Measurements from ENCODE around the gene ARL11.
A peak's percentile ranks its signal among the peaks of the same experiment; 100 is the strongest.

ARL11 gene

DNA sequence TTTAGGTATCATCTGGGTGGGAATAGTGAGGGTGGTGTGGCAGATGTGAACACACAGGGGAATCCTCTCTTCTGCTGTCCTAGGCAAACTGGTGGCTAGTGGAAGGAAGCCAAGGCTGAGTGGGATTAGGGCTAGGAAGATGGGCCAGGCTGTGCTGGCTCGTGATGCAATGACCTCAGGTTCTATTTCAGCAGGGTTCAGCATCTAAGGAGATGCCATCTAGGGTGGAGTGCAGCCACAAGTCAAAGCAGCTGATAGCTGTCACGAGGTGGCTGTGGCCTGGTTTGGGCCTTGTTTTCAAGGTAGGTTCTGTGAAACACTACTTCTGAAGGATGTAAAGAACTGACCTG, 21.6 kb downstream of the ARL11 start:
- FAIRE-seq = no peak

DNA sequence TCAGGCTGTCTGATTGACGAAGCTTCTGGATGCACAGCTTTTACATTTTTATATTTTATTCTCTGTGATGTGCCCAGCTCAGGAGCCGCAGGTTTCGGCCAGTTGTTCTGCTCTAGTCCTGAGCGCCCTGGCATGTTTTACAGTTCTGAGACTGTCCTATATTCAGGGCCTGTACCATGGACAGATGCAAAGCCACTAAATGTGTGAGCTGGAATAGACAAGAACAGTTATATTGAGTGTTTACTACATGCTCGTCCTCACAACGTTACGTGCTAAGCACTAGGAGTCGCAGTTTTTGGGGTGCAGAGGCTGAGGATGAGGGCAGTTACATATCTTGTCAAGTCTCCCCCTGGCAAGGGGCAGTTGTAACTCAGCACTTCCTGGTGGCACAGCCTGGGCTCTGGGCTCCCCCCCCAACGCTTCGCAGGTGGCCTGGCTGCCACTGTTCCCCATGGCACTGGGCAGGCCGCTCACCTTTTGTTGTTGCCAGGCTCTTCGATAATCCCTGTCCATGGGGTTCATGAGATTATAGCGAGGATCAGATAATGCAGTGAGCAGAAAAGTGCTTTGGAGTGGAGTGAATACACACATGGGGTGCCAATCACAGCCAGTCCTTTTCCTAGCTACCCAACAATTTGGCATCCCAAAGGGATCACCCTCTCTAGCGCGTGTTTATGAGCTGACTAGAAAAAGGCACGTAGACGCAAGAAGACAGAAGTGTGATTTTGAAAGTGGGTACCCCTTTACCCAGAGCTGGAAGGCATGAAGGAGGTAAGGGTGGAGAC, 23.5 kb downstream of the ARL11 start:
- no peak for FAIRE-seq

DNA sequence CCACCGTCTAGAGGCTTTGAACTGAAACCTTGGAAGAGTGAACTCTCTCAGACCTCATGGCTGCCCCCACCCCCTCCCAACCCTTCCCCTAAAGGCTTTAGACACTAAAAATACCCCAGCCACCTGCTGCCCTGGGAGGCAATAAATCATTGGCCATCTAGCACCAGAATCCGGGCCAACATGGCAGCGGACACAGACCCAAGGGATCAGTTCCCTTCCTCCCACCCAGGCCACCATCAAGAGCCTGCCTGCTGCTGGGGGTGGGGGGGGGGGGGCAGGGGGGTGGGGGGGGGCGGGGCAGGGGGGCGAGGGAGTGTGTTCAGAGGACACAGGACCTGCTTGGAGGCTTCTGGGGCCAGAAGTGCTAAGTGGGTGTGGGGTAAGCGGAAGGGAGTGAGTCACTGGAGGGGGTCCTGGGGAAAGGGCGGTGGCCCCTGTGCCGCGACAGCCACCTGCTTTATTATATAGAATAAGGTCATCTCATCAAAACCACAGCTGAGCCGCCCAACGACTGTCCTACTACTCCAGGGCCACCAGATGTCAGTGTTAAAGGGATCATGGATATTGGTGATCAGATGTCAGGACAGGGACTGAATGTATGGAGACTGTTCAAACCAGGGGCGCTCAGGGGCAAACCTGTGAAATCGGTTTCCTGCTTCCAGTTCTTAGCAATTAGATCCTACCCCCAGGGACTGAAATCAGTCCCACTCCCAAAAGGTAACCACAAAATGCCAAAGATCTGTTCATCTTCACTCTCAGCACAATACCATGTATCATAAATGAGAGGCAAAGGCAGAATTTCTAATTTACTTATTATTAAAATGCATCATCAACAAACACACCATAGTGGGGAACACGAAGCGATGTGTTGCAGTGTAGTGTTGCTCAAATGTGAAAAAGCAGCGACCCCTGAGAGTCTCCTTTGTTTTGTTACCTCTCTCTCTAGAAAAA, 24.3 kb downstream of the ARL11 start:
- no peak for FAIRE-seq

DNA sequence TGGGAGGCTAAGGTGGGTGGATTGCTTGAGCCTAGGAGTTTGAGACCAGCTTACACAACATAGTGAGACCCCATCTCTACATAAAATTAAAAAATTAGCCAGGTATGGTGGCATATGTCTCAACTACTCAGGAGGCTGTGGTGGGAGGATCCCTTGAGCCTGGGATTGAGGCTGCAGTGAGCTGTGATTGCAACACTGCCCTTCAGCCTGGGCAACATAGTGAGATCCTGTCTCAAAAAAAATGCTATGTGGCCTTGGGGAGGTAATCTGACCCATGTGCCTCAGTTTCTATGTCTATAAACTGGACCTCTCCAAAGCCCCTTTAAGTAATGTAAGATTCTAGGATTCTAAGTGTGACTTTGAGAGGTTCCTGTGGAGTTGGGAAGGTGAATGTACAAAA, 25.2 kb downstream of the ARL11 start:
- no peak for FAIRE-seq

DNA sequence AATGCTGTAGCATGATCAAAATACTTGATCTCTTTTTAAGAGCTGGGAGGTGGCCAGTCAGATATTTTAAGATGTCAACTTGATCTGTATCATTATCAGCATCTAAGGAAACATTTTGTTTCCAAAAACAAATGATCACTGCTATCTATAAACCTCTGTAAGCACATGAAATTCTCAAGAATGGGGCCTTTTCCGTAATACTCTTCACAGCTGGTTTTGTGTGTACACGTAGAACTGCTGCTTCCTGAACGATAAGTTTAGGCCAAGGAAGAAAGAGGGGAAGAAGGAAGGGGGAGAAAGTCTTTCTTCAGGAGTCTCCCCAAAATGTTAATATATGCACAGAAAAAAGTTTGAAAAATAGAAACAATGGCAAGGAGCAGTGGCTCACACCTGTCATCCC, 25.7 kb downstream of the ARL11 start:
- no peak for FAIRE-seq

DNA sequence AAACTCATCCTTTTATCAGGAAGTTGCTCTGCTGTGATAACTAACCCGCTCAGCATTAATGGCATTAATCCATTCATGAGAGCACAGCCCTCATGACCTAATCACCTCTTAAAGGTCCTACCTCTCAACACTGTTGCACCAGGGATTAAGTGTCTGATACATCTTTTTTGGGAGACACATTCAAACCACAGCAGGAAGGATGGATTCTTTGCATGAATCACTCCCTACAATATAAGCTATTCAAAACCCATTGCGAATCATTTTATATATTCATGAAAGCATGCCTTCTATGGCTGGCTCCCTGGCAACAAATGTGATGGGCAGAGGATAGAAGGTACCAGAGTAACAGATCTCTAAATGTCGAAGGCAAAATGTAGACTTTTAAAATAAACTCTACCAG, 27.6 kb downstream of the ARL11 start:
- no peak for FAIRE-seq

DNA sequence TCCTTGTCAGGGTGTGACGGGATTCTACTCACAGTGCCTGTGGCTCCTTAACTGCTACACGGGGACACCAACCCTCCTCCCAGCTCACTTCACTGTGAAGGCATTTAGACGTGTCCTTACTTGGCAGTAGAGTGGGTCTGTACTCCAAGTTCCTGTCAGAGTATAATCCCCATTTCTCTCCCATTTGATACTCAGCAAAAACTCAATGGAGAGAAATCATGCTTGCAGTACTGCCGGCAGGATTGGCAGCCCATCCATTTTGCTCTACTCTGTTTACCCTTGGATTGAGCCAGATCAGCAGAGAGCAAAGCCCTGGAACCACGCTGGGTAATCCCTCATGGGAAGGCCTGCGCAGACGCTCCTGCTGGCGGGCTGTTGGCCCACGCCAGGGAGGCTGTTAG, 28.9 kb downstream of the ARL11 start:
- FAIRE-seq = no peak

DNA sequence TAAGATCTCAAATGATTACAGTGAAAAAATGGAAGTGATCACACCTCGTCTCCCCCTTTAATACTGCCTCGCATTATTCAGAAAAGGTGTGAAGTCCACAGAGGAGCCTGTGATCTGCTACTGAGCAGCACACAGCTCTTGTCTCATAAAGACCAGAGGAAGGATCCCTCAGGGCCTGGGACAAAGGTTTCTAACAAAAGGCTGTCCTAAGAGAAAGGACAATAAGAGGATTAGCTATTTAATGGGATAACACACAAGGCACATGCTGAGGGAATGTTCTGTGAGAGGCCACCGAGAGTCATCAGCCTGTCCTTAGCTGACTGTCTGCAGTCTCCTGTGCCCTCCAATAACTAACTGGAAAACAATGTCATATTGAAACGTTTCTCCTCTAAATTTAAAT, 36.3 kb downstream of the ARL11 start:
- no peak for FAIRE-seq

DNA sequence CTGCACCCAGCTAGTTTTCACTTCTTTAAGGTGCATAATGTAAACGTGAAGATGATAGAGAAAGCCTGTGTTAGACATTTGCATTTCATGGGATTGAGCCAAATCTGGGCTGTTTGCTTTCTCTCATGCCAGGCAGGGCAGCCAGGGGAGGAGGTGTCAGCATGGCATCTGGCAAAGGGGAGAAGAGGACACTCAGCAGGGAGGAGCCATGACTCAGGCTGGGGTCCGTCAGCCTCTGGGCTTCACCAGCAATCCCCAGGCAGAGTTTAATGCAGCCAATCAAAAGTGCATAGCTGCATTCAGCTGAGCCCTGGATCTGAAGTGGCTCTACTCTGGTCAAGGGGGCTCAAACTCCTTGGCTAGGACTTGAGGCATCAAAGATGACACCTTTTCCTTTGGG, 39.5 kb downstream of the ARL11 start:
- no peak for FAIRE-seq

DNA sequence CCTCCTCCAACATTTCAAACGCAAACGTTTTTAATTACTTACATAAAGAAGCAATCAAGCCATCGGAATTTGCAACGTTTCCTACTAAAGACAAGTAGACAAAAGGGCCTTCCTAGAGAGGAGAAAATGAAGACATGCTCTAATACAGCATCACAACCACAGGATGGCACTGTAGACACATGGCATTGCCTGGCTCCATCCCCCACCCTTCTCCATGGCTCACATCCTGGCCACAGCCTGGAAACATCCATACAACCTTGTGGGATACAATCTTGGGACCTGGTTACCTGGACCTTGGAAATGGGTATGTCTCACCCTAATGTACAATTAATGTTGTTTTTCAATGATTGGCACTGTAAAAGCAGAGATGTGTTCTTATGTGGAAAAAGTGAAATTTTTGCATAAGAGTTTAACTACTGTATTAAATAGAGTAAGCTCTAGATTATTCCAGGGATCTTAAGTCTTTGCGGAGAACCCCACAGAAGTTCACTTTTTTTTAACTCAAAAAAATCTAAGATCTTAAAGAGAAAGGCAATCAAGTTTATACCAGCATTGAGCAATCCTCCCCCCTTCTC, 41.5 kb downstream of the ARL11 start:
- FAIRE-seq = peak; percentile 72

DNA sequence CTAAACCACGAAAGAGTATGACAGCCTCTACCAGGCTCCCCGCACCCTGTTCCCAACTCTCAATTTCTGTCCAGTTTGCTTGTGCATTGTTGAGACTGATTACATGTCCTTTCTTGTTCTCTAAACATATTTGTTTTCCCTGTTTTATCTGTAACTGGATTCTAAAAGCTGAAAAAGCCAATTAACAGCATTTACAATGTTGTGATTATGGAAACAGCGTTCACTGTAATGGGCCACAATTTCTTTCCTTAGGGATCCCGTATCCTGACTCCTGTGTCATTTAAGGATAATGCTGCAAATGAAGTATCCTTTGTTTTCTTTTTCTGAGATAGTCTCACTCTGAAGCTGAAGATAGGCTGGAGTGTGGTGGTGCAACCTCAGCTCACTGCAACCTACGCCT, 42.5 kb downstream of the ARL11 start:
- FAIRE-seq = no peak

DNA sequence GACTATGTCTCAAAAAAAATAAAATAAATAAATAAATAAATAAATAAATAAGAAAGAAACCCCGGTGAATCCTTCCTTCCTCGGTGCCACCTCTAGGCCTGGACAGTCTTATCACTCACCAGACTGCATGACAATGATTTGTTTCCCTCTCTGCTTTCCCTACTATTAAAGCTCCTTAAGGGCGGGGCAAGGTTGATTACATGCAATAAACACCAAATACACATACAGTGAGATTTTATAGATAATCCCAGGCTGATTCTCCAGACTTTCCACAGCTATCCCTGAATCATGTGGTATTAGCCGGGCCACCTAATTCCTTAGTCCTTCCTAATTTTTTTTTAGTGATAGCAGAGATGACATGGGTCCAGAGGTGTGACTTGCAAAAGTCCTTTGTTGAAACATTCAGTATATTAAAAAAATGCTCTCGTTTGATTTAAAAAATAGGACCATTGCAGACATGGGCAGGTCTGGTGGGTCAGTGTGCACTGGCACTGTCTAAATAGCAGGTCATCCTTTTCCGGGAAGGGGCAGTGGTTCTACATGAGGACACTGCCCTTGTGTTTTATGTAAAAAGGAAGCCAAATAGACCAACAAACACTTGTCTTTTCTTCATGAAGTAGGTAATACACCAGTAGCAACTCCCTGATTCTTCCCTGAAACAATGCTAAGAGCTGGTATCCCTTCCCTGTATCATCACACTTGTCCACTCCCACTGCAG, 48.4 kb downstream of the ARL11 start:
- no peak for FAIRE-seq

DNA sequence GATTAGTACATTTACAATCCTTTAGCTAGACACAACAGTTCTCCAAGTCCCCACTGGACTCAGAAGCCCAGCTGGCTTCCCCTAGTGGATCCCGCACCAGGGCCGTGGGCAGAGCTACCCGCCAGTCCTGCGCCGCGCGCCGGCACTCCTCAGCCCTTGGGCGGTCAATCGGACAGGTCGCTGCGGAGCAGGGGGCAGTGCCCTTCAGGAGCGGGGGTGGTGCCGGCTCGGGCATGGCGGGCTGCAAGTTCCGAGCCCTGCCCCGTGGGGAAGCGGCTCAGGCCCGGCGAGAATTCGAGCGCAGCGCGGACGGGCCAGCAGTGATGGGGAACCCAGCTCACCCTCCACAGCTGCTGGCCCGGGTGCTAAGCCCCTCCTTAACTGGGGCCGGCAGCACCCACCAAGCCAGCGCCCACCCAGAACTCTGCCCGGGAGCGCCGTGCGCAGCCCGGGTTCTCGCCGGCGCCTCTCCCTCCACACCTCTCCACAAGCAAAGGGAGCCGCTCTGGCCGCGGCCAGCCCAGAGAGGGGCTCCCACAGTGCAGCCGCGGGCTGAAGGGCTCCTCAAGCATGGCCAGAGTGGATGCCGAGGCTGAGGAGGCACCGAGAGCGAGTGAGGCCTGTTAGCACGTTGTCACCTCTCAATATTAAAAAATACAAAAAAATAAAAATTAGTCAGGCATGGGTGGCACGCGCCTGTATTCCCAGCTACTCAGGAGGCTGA, 50.0 kb downstream of the ARL11 start:
- FAIRE-seq = no peak

DNA sequence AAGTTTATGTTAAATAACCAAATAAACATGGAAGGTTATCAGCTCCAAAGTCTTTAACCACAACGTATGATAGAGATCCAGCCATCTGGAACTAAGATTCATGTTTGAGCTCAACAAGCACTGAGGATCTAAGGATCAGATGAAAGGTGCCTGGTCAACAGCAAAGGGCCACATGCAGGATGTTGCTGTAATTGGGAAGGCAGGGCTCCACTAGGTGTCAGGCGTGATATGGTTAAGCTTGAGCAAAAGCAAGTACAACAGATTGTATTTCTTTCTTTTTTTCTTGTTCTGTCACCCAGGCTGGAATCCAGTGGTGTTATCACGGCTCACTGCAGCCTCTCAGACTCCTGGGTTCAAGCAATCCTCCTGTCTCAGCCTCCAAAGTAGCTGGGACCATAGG, 50.9 kb downstream of the ARL11 start:
- peak; percentile 6 for FAIRE-seq

DNA sequence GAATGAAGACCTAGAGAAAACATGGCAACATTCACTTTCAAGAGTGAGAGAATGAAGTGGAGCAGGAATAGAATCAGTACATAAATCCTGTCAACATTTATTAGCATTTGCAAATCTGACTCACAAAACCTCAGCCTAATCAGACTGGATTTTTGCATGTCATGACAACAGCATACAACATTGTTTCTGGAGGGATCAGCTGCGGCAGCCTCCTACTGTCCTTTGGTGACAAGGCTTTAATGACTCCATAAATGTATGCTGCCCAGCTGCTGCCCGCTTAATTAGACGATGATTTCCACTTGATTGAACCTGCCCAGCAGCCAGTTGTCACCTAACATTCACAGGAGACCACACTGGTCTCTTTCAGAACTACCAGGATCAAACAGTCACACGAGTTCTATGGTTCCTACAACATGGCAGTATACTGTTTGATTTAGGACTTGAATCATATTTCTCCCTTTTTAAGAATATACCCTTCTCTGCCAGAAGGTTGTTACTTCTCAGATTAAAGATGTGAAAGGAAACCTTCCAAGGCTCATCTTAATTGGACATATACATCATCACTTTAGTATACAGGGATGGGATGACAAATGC, 53.6 kb downstream of the ARL11 start:
- FAIRE-seq = no peak

Measured in G401.6 (cell line).